HL-60 (cell line): ENCODE results near the gene TCEANC2.

Experiments
- DNase-seq, 2 experiments: peaks; one replicate each; pipeline ENCODE4 v3.0.0-alpha.2; 2010 to 2020; ENCODE audit warnings: low read depth in 1 of 2, low spot score in 1 of 2
- H3K27ac ChIP-seq: fragments of 250-450 bp; sonication (Bioruptor Pico); replicated peaks from 2 replicates; pipeline ENCODE4 v1.5.1; 2020; ENCODE audit warnings: mild to moderate bottlenecking, moderate library complexity
- H3K27me3 ChIP-seq: fragments of 250-450 bp; sonication (Bioruptor Pico); 2 replicates; pipeline ENCODE4 v1.5.1; 2021; ENCODE audit warnings: mild to moderate bottlenecking, moderate library complexity; ENCODE audit not compliant: insufficient read depth, poor library complexity, severe bottlenecking
- H3K4me3 ChIP-seq: replicated peaks from 2 replicates; pipeline ENCODE4 v1.5.1; 2011; ENCODE audit warnings: mild to moderate bottlenecking, control low read depth, low read length; ENCODE audit not compliant: insufficient read depth
- CTCF ChIP-seq: IDR thresholded peaks from one replicate; pipeline ENCODE4 v1.5.1; 2011; ENCODE audit warnings: low read length, control low read depth, inconsistent platforms; ENCODE audit not compliant: insufficient read depth
- GABPA ChIP-seq: IDR thresholded peaks from 2 replicates; pipeline ENCODE4 v1.6.1; 2012; ENCODE audit warnings: low read depth
- POLR2AphosphoS5 ChIP-seq: IDR thresholded peaks from 2 replicates; pipeline ENCODE4 v1.6.1; 2012; ENCODE audit warnings: low read depth
- REST ChIP-seq: IDR thresholded peaks from 2 replicates; pipeline ENCODE4 v1.6.1; 2012; ENCODE audit warnings: low read depth; ENCODE audit not compliant: insufficient replicate concordance
- SPI1 ChIP-seq: IDR thresholded peaks from 2 replicates; pipeline ENCODE4 v1.6.1; 2012; ENCODE audit warnings: low read depth, mild to moderate bottlenecking, borderline replicate concordance

Gene TCEANC2

GRCh38 chr1:54111624-54112023, 58.2 kb downstream of the TCEANC2 start:
- Histone ChIP-seq H3K27ac (no peak overlapping the region), H3K27me3 (no peaks in the 10 kb centered on the region), H3K4me3 (no peak overlapping the region)
- DNase-seq: no peak
- TF ChIP-seq REST (no peak), POLR2AphosphoS5 (no peak), SPI1 (no peak), CTCF (no peak), GABPA (no peak)

GRCh38 chr1:54112027-54112426, 58.6 kb downstream of the TCEANC2 start:
- Histone ChIP-seq H3K4me3 (no peak overlapping the region), H3K27ac (no peak overlapping the region), H3K27me3 (no peaks in the 10 kb centered on the region)
- TF ChIP-seq SPI1: no peak
- TF ChIP-seq CTCF: no peak
- TF ChIP-seq POLR2AphosphoS5: no peak
- no peak for TF ChIP-seq REST
- no peak for TF ChIP-seq GABPA
- DNase-seq: no peak

GRCh38 chr1:54112705-54113368, 59.4 kb downstream of the TCEANC2 start:
- H3K27ac ChIP-seq: no peak overlapping the region
- TF ChIP-seq GABPA (no peak), REST (no peak), CTCF (no peak), SPI1 (no peak), POLR2AphosphoS5 (no peak)
- no peak overlapping the region for H3K4me3 ChIP-seq
- H3K27me3 ChIP-seq: no peaks in the 10 kb centered on the region
- DNase-seq: no peak
